ENCODE data around the gene SLC10A7.

Gene SLC10A7

DNA sequence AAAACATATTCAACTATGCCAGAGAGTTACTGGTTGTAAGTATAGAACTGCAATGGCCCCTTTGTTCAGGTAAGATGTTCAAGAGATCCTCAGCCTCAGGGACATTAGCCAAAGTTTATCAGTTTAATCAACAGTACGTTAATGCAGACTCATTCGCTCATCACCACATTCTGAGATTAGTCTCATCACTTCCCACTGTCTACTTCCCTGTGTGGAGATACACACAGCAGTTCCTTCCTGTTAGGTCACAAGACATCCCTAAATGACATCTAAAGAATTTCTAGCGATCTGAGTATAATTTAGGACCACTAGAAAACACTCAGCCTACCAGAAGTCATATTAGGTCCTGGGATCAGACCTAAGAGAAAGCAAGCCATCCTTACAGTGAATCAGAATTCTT is 10.4 kb downstream of the SLC10A7 start:
- H3K9ac ChIP-seq (ENCODE audit: insufficient read length, low read depth), result no peak overlapping the region
- TF ChIP-seq SUZ12 (IDR thresholded peaks at IDR 0.05; ENCODE audit: extremely low read depth, insufficient read depth, insufficient read length), result no peak
- no peak for TF ChIP-seq ZNF274 (IDR thresholded peaks at IDR 0.05; ENCODE audit: low read depth, low read length)
- no peak for TF ChIP-seq YY1 (IDR thresholded peaks at IDR 0.05; ENCODE audit: insufficient read depth, insufficient read length)
- H3K4me3 ChIP-seq (ENCODE audit: insufficient read length, low read depth), result no peak overlapping the region
- no peaks in the 10 kb centered on the region for H3K4me1 ChIP-seq (ENCODE audit: insufficient read depth, insufficient read length)
- no peaks in the 10 kb centered on the region for H3K9me3 ChIP-seq (ENCODE audit: insufficient read depth, low read length)
- DNase-seq (ENCODE audit: low read depth, low spot score), result no peak
- no peaks in the 10 kb centered on the region for H3K36me3 ChIP-seq (ENCODE audit: insufficient read depth, insufficient read length, low read length)
- no peaks in the 10 kb centered on the region for H3K27me3 ChIP-seq (ENCODE audit: insufficient read depth, insufficient read length)

DNA sequence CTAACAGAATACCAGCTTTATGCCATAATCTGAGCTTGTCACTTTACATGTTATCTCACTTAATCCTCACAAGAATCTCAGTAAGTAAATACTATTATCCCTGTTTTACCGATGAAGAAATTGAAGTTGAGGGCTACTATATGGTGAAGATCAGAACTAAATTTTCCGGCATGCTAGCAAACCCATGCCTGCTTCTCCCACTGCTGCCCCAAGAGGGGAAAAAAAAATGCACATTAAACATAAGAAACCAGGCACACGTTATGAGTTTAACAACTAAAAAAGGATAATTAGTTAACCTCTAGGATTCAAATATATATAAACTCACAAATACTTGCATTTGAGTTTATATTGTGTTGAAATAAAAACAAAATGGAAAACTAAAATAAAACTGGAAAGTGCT is 10.8 kb downstream of the SLC10A7 start:
- TF ChIP-seq YY1 (IDR thresholded peaks at IDR 0.05; ENCODE audit: insufficient read depth, insufficient read length) (no peak), SUZ12 (IDR thresholded peaks at IDR 0.05; ENCODE audit: extremely low read depth, insufficient read depth, insufficient read length) (no peak), ZNF274 (IDR thresholded peaks at IDR 0.05; ENCODE audit: low read depth, low read length) (no peak)
- Histone ChIP-seq H3K9ac (ENCODE audit: insufficient read length, low read depth) (no peak overlapping the region), H3K27me3 (ENCODE audit: insufficient read depth, insufficient read length) (no peaks in the 10 kb centered on the region), H3K4me1 (ENCODE audit: insufficient read depth, insufficient read length) (no peaks in the 10 kb centered on the region), H3K36me3 (ENCODE audit: insufficient read depth, insufficient read length, low read length) (no peaks in the 10 kb centered on the region), H3K9me3 (ENCODE audit: insufficient read depth, low read length) (no peaks in the 10 kb centered on the region), H3K4me3 (ENCODE audit: insufficient read length, low read depth) (no peak overlapping the region)
- DNase-seq (ENCODE audit: low read depth, low spot score), result no peak

DNA sequence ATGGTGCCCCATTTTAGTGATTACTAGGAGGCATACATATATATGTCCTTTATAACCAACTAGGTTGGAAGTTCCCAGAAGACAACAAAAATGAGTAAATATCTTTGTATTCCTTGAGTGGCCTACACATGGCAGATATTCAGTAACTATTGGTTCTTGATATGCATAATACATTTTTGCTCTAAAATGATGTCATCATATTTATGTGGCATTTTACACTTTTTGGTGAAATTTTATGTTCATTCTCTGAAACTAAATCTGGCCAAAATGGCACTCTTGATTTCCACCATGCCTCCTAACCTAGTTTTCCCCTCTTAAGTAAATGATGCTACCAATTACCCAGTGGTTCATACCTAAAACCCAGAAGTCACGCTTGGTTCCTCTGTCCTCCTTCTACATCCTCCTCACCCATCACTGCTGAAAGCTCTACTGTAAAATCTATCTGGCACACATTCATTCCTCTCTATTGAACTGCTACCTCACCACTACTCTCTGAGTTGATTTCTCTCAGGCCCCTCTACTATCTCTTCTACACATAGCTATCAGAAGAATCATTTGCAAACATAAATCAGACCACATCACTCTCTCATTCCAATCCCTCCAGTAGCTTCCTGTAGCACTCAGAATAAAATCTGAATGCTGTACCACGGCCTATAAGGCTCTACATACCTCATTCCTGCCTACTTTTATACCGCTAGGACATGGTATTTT is 13.4 kb downstream of the SLC10A7 start:
- no peak overlapping the region for H3K4me3 ChIP-seq (ENCODE audit: insufficient read length, low read depth)
- no peaks in the 10 kb centered on the region for H3K9me3 ChIP-seq (ENCODE audit: insufficient read depth, low read length)
- TF ChIP-seq YY1 (IDR thresholded peaks at IDR 0.05; ENCODE audit: insufficient read depth, insufficient read length), result no peak
- TF ChIP-seq SUZ12 (IDR thresholded peaks at IDR 0.05; ENCODE audit: extremely low read depth, insufficient read depth, insufficient read length), result no peak
- TF ChIP-seq ZNF274 (IDR thresholded peaks at IDR 0.05; ENCODE audit: low read depth, low read length), result no peak
- no peaks in the 10 kb centered on the region for H3K36me3 ChIP-seq (ENCODE audit: insufficient read depth, insufficient read length, low read length)
- no peak for DNase-seq (ENCODE audit: low read depth, low spot score)
- H3K27me3 ChIP-seq (ENCODE audit: insufficient read depth, insufficient read length), result no peaks in the 10 kb centered on the region
- no peak overlapping the region for H3K9ac ChIP-seq (ENCODE audit: insufficient read length, low read depth)
- H3K4me1 ChIP-seq (ENCODE audit: insufficient read depth, insufficient read length), result no peaks in the 10 kb centered on the region

DNA sequence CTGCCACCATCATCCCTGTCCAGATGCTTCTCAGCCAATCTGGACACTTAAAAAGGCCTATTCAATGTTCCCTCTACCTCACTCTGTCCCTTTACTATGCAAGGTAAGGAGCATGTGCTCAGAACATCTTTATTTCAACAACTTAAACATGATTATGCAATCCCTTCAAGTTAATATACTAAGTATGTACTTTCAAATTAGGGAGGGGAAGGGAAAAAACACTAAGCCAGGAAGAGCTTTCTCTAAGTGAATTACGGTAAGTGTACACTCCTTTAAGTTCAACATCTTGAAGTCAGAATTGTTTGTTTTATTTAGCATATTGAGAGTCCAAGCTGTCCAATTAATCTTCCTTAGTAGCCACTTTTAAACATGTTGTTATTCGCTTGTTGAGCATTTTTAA is 14.1 kb downstream of the SLC10A7 start:
- Histone ChIP-seq H3K27me3 (ENCODE audit: insufficient read depth, insufficient read length) (no peaks in the 10 kb centered on the region), H3K4me1 (ENCODE audit: insufficient read depth, insufficient read length) (no peaks in the 10 kb centered on the region), H3K9ac (ENCODE audit: insufficient read length, low read depth) (no peak overlapping the region), H3K4me3 (ENCODE audit: insufficient read length, low read depth) (no peak overlapping the region), H3K36me3 (ENCODE audit: insufficient read depth, insufficient read length, low read length) (no peaks in the 10 kb centered on the region), H3K9me3 (ENCODE audit: insufficient read depth, low read length) (no peaks in the 10 kb centered on the region)
- DNase-seq (ENCODE audit: low read depth, low spot score), result no peak
- TF ChIP-seq YY1 (IDR thresholded peaks at IDR 0.05; ENCODE audit: insufficient read depth, insufficient read length), result no peak
- TF ChIP-seq SUZ12 (IDR thresholded peaks at IDR 0.05; ENCODE audit: extremely low read depth, insufficient read depth, insufficient read length), result no peak
- TF ChIP-seq ZNF274 (IDR thresholded peaks at IDR 0.05; ENCODE audit: low read depth, low read length), result no peak

DNA sequence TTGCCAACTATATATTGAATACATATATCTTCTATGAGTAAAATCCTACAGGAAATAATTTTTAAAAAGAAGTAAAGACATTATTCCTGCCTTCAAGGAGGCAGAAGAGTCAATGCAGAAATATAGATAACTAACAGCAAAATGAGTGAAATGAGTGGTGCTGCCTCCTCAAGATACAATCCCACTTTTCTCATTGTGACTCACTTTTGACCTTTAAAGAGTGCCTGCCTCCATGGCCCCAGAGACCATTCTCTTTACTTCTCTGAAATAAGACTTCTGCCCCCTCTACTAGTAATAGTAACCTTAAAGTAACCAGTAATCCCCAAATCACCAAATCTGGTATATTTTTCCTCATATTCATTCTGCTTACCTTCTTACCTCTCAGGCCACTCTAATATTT is 15.5 kb downstream of the SLC10A7 start:
- H3K4me3 ChIP-seq (ENCODE audit: insufficient read length, low read depth), result no peak overlapping the region
- no peaks in the 10 kb centered on the region for H3K27me3 ChIP-seq (ENCODE audit: insufficient read depth, insufficient read length)
- H3K36me3 ChIP-seq (ENCODE audit: insufficient read depth, insufficient read length, low read length), result peaks cover 4% of the 10 kb centered on the region
- no peak overlapping the region for H3K9ac ChIP-seq (ENCODE audit: insufficient read length, low read depth)
- H3K4me1 ChIP-seq (ENCODE audit: insufficient read depth, insufficient read length), result no peaks in the 10 kb centered on the region
- no peak for DNase-seq (ENCODE audit: low read depth, low spot score)
- TF ChIP-seq YY1 (IDR thresholded peaks at IDR 0.05; ENCODE audit: insufficient read depth, insufficient read length) (no peak), ZNF274 (IDR thresholded peaks at IDR 0.05; ENCODE audit: low read depth, low read length) (no peak), SUZ12 (IDR thresholded peaks at IDR 0.05; ENCODE audit: extremely low read depth, insufficient read depth, insufficient read length) (no peak)
- no peaks in the 10 kb centered on the region for H3K9me3 ChIP-seq (ENCODE audit: insufficient read depth, low read length)

DNA sequence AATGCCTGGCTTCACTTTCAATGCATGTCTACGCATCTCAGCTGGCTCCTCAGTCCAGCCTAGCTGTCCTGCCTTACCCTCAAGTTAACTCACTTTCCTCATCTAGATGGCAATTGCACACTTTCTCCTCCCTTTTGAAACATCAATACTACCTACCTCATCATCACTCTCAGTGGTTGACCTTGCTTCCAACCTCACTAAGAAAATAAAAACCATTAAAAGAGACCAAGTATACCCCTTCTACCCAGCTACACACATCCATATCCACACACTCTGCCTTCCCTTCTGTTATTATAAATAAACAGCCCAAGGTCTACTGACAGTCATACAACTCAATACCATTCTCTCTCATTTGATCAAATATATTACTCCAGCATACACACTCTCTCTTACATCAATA is 21.5 kb downstream of the SLC10A7 start:
- Histone ChIP-seq H3K9me3 (ENCODE audit: insufficient read depth, low read length) (no peaks in the 10 kb centered on the region), H3K4me1 (ENCODE audit: insufficient read depth, insufficient read length) (no peaks in the 10 kb centered on the region), H3K4me3 (ENCODE audit: insufficient read length, low read depth) (no peak overlapping the region), H3K9ac (ENCODE audit: insufficient read length, low read depth) (no peak overlapping the region), H3K36me3 (ENCODE audit: insufficient read depth, insufficient read length, low read length) (peaks cover 4% of the 10 kb centered on the region), H3K27me3 (ENCODE audit: insufficient read depth, insufficient read length) (no peaks in the 10 kb centered on the region)
- no peak for DNase-seq (ENCODE audit: low read depth, low spot score)
- no peak for TF ChIP-seq YY1 (IDR thresholded peaks at IDR 0.05; ENCODE audit: insufficient read depth, insufficient read length)
- TF ChIP-seq ZNF274 (IDR thresholded peaks at IDR 0.05; ENCODE audit: low read depth, low read length), result no peak
- TF ChIP-seq SUZ12 (IDR thresholded peaks at IDR 0.05; ENCODE audit: extremely low read depth, insufficient read depth, insufficient read length), result no peak

DNA sequence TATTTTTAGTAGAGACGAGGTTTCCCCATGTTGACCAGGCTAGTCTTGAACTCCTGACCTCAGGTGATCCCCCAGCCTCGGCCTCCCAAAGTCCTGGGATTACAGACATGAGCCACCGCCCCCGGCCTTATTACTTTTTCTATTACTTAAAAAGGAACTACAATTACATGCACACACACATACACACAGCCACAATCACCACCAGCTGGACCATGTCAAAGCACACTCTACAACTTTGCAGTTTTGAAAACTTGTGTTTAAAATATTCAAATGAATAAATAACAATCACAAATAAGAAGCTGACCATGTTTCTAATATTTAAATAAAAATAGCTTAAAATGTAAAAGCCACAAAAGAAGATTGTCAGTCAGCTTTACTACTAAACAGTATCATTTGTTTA is 23.4 kb downstream of the SLC10A7 start:
- TF ChIP-seq YY1 (IDR thresholded peaks at IDR 0.05; ENCODE audit: insufficient read depth, insufficient read length), result no peak
- no peak for TF ChIP-seq SUZ12 (IDR thresholded peaks at IDR 0.05; ENCODE audit: extremely low read depth, insufficient read depth, insufficient read length)
- no peak for TF ChIP-seq ZNF274 (IDR thresholded peaks at IDR 0.05; ENCODE audit: low read depth, low read length)
- H3K27me3 ChIP-seq (ENCODE audit: insufficient read depth, insufficient read length), result no peaks in the 10 kb centered on the region
- DNase-seq (ENCODE audit: low read depth, low spot score), result no peak
- H3K4me1 ChIP-seq (ENCODE audit: insufficient read depth, insufficient read length), result no peaks in the 10 kb centered on the region
- no peak overlapping the region for H3K4me3 ChIP-seq (ENCODE audit: insufficient read length, low read depth)
- no peak overlapping the region for H3K9ac ChIP-seq (ENCODE audit: insufficient read length, low read depth)
- H3K9me3 ChIP-seq (ENCODE audit: insufficient read depth, low read length), result no peaks in the 10 kb centered on the region
- peaks cover 4% of the 10 kb centered on the region for H3K36me3 ChIP-seq (ENCODE audit: insufficient read depth, insufficient read length, low read length)
